IPS-11a (cell line): ENCODE measurements around the gene PRMT7.

Experiments
- H3K4me3 ChIP-seq: one replicate; pipeline ENCODE4 v1.5.1; 2013; ENCODE audit warnings: low read depth, low read length, control low read depth

PRMT7 gene

DNA sequence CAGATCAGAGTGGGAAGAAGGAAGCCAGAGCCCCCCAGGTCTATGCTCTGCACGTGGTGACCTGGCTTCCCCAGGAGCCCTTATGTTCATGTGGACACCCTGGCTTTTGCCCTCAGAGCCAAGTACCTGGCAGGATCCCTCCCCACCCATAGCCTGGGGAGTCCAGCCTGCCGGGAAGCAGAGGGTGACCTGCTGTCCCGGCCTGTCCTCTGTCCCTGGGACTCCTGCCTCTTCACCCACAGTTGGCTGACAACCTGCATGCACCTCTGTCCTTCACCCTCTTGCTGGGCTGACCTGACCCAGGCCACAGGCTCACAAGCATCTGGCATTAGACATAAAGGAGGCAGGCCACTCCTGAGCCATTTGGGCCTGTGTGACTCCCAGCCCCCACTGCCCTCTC, 77.3 kb downstream of the PRMT7 start:
- no peak overlapping the region for H3K4me3 ChIP-seq

DNA sequence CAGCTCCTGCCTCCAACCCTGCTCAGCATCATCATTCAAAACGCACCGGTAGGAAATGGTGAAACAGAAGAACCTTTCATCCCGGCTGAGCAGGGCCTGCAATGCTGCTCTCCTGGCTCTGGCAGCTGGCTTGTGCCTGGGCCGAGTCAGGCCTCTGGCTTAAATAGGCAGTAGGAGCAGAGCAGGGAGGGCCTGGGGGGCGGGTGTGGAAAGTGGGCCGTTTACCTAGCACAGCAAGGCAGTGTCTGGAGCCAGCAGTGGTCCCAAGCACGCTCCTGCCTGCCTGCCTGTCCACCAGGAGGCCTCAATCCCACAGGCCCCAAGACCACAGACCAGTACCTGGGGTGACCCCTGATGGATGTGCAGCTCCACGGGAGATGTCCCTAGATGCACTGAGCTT, 78.2 kb downstream of the PRMT7 start:
- no peak overlapping the region for H3K4me3 ChIP-seq

DNA sequence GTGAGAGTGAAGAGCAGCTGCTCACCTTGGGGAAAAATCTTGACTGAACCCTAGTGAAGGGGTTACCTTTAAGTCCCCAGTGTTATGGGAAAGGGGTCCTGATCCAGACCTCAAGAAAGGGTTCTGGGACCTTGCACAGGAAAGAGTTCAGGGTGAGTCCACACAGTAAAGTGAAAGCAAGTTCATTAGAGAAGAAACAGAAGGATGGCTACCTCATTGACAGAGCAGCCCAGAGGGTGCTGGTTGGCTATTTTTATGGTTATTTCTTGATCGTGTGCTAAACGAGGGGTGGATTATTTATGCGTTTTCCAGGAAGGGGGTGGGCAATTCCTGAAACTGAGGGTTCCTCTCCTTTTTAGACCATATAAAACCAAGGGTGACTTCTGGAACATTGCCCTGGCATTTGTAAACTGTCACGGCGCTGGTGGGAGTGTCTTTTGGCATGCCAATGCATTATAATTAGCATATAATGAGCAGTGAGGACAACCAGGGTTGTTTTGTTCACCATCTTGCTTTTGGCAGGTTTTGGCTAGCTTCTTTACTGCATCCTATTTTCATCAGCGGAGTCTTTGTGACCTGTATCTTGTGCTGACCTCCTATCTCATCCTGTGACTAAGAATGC, 79.0 kb downstream of the PRMT7 start:
- no peak overlapping the region for H3K4me3 ChIP-seq

DNA sequence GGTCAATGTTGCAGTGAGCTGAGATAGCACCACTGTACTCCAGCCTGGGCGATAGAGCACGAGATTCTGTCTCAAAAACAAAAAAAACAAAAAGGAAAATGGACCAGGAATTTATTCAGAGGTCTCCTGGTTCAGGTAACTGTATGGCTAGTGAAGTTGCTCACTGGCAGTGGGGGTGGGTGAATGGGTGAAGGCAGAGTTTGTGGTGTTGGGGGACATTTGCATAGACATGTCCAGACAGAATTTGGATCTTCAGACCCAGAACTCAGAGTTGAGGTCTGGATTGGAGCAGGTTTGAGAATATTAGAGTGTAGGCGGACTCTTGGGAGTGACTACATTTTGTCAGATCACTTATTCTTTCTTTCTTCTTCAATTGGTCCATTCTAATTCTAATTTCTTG, 82.5 kb downstream of the PRMT7 start:
- no peak overlapping the region for H3K4me3 ChIP-seq

DNA sequence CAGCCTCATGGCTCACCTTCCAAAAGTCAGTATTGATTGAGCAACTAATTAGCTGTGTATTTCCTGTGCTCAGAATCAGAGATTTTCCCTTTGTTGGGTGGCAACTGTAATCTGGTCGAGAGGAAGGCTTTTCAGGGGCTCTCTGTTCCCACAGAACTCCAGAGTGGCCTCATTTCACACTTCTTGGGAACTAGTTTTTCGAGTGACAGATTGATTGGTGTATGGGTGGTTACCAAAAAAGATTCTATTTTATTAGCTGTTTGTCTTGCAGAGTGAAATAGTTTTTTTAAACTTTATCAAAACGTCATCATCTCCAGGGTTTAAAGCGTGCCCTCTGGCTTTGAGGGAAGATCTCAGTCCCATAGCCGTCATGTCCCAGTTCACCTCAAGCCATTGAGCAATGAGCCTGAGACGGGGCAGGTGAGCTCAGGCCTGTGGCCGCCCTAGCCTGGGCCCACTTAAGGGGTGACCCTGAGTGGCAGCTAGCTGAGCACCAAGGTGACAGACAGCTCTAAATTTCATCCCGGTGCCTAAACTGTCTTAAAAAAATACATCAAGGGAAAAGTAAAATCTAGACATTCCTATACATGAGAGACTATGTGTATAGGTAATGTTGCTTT, 84.5 kb downstream of the PRMT7 start:
- H3K4me3 ChIP-seq = no peak overlapping the region

DNA sequence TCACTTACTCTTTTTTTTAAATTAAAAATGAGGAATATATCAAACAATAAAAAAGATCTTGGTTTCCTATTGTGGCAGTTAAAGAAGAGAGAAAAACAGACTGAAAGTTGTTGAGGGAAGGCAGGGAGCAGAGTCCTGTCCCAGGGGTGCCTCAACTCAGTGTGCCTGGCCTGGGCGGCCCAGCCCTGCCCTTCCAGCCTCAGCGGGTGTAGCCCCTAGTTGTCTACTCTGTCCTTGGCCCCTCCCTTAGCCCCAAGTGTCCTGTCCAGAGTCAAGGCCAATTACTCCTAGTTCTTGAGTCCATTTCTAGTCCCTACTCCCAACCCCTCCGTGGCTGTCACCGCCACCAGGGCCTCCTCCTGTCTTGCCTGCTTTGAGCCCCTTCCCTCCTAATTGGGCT, 85.0 kb downstream of the PRMT7 start:
- no peak overlapping the region for H3K4me3 ChIP-seq

DNA sequence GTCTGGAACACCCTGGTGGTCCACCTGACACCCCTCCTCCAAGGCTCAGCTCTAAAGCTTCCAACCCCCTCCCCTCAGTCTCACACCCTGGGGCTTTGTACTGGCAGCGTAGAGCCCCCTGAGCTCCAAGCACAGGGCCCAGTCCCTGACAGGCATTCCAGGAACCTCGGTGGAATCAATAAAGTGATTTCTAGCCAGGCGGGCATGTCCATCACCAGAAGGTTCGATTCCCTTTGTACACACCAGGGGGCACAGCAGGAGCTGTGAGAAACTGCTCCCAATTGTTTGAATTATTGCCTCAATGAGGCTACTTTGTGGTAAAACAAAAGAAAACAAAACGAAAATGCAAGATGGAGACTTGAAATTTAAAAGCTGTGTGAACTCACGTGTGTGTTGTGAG, 85.7 kb downstream of the PRMT7 start:
- H3K4me3 ChIP-seq = no peak overlapping the region

DNA sequence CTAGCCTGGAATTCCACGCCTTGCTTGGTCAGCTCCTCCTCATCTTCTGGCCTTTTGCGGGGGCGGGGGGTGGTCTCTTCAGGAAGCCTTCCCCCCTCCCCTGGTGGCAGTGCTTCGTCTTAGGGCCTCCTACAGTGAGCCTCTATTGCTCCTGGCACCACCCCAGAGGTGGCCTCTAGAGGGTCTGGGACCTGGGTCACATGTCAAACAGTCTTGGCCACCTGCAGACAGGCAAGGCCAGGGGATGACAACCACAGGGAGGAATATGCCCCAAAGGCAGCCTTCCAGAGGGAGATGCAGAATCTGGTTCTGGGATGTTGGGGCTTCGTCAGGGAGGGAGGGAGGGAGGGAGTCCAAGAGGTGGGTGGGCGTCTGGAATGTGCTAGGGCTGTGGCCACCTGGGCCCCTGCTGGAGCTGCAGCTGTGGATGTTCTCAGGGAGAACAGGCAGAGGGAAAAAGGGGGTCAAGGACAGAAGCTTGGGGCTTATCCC, 86.9 kb downstream of the PRMT7 start:
- no peak overlapping the region for H3K4me3 ChIP-seq

DNA sequence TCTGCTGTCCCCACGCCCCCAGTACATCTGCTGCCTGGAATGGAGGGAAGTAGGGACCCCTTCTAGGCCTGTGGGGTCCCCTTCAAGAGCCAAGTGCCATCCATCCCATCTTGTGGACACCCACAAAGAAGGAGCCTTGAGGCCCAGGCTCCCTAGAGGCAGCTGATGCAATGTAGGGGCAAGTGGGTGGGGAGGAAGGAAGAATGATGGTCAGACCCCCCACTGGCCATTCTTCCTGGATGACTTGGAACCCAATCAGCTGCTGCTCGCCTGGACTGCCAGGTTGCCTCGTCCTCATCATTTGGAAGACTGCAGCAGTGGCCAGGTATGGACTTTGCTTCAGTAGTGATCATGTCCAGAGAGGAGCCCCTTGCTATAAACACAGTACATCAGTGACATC, 88.6 kb downstream of the PRMT7 start:
- no peak overlapping the region for H3K4me3 ChIP-seq

DNA sequence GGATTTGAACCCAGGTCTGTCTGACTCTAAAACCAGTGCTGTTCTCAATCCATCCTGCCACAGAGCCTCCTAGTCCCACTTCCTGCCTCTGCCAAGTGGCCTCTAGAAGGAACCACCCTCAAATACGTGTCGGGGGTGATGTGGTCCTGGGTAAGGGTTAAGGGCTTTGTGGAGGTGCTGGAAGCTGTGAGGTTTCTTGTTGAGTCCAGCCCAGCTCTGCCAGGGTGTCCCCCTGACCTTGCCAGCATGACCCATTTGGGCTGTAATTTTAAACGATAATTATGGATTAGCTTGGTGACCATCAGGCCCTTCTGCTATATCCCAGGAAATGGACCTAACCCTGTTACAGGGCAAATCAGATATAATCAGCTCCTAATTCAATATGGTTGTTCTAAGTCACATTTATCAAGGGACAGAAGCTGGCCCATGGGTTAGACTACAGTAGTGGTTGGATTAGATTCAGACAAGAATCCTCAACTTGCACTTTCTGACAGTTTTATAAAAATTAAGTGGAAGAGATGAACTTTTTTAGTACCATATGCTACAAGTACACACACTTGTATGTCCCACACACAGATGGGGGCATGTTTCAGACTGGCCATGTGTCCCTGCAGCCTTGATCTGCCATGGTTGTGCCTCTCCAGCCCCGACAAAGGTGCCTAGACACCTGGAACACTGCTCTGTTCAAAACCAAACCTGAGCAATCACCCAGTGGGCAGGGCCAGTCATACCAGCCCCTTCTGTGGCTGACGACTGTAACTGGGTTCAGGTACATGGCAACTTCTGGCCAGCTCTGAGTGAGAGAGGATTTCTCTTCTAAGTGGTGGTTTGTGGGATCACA, 89.5 kb downstream of the PRMT7 start:
- H3K4me3 ChIP-seq = no peak overlapping the region

DNA sequence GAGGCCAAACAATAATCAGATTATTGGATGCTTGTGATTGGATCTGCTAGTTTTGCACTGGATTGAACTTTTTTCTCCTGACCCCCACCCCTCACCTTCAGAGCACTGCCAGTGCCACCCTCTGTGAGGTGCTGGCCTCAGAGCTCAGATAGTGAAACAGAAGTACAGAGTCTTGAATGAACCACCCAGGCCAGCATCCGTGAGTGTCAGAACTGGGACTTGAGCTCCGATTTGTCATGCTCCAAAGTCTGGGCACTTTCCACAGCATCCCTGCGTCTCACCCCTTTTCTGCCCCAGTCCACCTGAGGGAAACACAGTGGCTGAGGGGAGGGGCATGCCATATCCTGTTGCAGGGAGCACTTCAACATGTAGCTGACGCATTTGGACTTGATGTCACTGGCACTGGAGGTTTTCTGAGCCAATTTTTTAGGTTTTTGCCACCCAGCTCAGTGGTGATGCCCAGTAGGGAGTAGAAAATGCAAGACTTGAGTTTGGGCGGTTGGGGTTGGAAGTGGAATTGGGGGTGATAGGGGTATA, 90.2 kb downstream of the PRMT7 start:
- H3K4me3 ChIP-seq = no peak overlapping the region

DNA sequence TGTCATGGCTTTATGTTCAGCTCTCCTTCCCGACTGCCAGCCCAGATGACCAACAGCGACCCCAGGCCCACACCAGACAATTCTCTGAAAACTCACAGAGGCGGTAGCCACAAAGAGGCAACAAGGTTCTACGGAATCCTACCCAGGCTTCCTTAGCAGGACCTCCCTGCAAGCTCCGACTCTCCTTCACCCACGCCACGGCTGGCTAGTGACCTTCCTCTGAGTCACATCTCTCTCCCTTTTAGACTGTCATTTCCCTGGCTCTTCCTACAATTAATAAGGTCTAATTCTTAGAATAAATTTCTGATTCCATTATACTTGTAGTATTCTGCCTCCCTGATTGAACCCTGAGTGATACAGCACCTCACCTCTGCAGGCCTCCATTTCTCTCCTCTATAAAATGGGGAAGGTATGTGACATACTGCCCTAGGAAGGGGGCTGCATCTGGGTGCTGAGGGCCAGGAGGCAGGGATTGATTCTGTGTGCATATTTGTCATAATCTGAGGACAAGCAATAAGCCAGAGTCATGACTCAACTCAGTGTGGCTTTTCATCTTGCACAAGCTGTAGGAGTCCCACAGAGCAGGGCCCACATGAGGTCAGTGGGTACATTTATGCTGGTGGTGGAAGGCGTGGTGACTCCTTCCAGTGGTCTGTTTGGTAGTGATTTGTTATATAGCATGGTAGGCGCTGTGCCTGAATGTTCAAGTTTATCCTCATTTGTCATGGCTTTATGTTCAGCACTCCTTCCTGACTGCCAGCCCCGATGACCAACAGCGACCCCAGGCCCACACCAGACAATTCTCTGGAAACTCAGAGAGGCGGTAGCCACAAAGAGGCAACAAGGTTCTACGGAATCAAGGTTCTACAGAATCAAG, 91.3 kb downstream of the PRMT7 start:
- no peak overlapping the region for H3K4me3 ChIP-seq

DNA sequence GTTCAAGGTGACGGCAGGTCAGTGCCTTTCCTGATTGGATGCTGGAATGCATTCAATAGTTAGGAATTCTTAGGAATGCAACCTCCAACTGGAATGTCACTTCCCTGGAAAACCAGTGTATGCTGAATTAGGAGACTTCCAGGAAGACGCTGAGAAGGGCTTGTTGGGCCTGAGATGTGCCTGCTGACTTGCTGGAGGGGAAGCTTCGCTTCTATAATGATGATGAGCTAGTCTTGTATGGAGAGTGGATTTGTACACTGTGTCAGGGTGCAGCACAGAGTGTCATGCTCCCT, 91.9 kb downstream of the PRMT7 start:
- H3K4me3 ChIP-seq = no peak overlapping the region

DNA sequence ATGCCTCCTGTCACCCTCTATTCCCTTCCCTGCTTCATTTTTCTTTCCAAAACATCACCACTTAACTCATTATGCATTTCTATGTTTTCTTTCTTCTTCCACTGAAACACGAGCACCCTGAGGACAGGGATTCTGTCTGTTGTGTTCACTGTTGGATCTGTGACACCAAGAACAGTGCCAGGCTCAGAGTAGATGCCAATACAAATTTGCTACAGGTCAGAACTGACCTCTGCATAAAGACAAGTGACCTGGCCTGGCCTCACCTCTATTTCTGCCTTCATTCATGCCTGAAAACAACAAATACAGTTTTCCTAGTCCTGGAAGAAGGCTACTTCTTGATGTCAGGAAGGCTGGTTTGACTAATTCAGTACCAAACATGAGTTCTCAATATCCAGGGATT, 92.4 kb downstream of the PRMT7 start:
- no peak overlapping the region for H3K4me3 ChIP-seq

DNA sequence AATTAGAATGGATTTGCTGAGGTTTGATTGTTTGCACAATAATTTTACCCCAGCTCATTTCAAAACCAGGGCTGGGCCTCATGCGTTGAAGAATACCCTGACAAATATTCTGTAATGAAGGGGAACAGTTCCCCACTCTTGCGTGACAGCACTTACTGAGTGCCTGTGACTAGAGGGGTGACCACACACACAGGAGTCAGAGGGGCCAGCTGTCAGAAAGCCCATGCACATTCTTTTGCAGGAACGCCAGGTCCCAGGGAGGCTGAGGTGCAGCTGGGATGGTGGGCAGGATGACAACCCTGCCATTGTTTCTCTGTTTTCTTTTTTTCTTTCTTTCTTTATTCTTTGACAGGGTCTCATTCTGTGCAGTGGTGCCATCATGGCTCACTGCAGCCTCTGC, 92.9 kb downstream of the PRMT7 start:
- H3K4me3 ChIP-seq = no peak overlapping the region

DNA sequence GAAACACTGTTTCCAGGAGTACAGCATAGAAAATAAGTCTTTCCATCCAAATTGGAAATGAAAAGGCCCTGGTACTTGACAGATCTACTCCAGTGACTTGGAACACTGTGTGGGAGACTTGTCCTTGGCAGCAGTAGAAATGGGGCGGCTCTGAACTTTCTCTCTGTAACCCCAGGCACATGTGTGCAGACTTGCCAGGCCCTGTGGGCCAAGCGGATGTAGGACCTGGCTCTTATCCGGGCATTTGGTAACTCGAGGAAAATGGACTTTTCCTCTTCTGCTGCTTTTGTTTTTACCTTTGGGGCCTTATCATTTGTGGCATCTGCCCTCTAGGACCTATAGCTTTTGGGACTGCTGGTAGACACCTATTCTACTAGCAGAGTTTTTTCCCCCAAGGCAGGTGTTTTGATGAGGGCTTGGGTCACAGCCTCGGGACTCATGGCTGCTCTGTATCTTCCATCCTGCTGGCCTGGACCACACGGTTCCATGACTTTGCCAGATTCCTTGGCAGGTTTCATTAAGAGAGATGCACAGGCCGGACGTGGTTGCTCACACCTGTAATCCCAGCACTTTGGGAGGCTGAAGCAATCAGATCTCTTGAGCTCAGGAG, 94.0 kb downstream of the PRMT7 start:
- H3K4me3 ChIP-seq = no peak overlapping the region

DNA sequence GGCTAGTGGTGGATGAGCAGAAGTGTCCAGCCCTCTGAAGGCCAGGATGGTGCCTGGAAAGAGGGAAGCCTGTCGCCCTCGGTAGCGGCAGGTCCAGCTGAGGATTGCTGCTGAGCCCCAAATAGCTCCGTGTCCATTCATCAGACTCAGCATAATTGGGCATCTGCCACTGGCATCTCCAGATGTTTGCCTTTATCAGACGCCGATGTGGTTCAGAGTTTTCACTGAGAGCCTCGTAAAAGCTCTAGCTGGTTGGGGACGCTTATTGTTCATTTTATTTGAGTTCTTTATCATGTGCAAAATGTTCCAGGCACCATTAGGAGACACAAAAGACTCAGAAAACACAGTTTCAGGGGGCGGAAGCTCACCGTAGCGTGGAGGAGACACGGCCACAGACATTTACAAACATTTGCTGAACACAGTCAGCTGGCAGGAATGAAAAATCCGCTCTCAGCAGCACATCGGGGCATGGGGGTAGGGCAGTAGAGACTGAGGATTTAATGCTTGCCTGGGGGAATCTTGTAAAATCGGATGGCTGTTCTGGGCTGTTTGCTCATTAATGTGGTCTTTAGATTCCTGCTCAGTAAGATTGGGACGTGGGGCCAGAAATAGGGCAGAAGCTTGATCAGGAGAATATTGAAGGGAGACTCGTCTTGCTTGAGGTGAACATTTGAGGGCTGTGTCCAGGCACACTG, 95.8 kb downstream of the PRMT7 start:
- no peak overlapping the region for H3K4me3 ChIP-seq
